GM21515 (cell line): ENCODE data around the gene FOXE3.
A peak's percentile ranks its signal among the peaks of the same experiment; 100 is the strongest.

Experiments
- ATAC-seq: cut with Tn5 transposase; IDR thresholded peaks from one replicate; pipeline ENCODE4 v1.9.1; 2021; ENCODE audit not compliant: unreplicated experiment

The FOXE3 gene

DNA sequence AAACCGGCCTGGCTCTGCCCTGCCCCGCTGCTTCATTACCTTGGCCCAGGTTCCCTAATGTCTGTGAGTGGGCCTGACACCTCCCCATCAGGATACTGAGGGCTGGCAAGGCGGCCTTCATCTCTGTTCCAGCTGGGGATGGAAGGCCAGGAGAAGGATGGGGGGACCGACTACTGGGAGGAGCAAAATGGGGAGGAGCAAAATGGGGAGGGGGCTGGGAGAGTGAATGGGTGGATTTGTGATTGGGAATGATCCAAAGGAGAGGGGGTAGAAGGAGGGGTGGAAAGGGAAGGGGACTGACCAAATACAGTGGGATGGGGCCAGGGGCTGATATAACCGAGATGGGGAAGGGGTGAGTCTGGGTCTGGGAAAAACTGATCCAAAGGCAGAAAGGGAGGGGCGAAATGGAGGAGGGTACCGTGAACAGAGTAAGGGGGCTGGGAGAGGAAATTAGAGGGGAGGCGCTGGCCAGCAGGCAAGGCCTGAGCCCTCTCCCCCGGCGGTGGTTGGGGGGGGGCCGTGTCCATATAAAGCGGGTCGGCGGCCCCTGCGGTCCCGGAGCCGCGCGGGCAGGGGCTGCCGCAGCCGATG is at the start of gene FOXE3:
TSS of gene FOXE3 (plus strand) at position 558 of the 591 bp plus-strand sequence. CDS start at position 589, 31 bp downstream.
- ATAC-seq = no peak

DNA sequence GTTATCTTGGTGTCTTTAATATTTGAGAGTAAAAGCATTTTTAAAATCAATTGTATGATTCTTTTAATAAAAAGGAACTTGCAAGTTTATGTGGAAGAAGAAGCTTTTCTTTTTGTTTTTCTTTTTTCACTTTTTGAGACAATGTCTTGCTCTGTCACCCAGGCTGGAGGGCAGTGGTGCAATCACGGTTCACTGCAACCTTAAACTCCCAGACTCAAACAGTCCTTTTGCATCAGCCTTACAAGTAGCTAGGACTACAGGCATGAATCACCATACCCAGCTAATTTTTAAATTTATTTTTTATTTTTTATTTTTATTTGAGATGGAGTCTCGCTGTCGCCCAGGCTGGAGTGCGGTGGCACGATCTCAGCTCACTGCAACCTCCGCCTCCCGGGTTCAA is 48.4 kb upstream of the FOXE3 start:
- ATAC-seq = no peak

DNA sequence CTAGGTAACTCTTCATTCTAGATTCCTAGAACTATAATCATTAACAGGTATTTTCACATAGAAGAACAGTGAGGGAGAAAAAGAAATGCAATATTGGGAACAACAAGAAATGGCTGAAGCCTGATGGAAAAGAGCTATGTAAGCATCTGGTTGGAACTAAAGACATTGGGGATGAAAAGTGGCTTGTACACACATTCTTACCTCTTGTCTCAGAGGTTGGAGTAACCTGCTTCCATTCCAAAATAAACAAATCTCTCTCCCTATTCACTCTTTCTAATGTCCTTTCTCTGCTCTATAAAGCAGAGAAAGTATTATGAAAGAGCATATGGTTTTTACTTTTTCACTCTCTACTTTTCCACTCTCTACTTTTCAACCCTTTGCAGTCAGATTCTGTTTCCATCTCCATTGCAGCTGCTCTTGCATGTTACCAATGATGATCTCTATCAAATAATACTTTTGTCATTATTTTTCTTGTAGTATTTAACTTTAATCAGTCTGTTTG is 45.0 kb upstream of the FOXE3 start:
- ATAC-seq = no peak

DNA sequence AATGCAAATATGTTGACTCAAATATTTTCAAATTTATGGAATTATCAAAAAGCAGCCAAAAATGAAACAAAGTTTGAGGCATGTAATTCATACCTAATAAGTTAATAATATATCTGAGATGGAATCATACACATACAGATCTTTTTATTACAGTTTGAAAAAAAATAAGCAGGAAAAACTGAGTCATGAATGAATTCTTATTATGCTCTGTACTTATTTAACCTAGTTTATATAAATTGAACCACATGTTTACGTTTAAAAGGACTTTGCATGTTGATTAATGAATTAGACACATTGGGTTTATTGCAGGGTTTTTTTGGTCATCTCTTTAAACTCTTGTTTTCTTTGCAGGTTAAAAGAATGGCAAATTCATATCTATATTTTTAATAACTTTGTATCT is 41.6 kb upstream of the FOXE3 start:
- ATAC-seq = no peak

DNA sequence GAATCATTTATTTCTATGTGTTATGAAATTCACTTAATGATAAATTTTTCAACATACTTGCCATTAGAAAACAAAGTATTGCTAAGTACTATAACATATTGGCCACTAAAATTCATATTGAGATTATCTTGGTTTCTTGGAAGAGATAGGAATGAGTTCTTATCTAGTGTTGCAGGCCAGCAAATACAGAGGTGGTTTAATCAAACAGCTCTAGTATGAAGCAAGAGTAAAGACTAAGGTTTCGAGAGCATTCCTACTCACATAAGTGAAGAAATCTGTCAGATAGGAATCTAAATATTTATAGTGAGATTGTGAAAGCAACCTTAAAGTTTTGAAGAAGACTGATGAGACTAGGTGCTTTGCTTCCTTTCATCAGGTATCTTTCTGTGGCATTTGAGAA is 37.9 kb upstream of the FOXE3 start:
- ATAC-seq = no peak

DNA sequence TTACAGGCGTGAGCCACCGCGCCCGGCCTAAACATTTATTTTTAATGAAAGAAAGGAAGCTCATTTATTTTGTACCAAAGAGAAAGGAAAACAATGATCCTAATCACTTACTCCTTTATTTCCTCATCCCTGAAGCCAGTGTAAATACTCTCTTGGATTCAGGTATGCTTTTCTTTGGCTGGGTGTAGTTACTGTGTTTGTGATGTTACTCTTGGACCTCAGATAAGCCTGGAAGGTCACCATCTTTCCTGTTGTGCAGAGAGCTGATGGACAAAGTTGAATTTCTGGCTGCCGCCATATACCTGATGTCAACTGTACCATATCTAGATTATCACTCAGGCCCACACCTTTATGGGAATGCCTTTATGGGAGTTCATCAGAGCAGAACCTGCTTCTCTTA is 35.4 kb upstream of the FOXE3 start:
- no peak for ATAC-seq

DNA sequence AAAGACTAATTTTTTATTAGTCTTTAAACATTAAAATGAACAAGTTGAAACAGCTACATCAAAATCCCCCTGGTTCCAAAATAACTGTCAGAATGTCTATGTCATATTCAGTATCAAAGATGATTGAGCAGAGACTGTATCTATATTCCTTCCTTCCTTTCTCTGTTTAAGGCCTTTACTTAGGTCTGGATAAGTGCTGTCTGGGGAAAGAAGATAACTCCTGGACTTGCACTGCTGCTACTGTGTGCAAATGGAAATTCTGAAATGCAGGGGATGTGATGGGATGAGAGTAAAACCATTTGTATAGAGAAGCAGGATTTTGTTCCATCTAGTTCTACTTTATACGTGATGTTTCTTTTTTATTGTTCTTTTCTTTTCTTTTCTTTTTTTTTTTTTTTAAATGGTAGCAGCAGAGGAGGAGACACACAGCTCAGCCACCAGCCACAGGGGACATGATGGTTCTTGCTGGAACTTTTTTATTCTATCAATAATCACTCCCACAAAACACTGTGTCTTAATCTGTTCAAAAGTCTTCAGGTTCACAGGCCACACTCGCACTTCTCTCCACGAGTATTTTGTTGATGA is 33.6 kb upstream of the FOXE3 start:
- ATAC-seq = no peak

DNA sequence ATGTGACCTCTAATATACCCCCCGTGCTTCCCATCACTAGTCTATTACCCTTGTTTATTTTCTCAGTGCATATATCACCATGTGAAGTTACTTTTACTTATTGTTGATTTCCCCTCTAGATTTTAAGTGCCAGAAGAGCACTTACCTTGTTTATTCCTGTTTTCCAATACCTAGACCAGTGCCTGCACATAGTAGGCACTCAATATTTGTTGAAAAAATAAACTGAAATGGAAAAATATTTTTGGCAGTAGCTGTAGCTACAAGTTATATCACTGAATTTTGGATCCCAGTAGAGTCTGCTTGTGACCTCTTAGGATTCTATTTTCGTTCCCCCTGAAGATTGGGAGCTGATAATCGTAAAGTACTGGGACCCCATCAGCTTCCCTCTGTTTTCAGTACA is 32.0 kb upstream of the FOXE3 start:
- no peak for ATAC-seq

DNA sequence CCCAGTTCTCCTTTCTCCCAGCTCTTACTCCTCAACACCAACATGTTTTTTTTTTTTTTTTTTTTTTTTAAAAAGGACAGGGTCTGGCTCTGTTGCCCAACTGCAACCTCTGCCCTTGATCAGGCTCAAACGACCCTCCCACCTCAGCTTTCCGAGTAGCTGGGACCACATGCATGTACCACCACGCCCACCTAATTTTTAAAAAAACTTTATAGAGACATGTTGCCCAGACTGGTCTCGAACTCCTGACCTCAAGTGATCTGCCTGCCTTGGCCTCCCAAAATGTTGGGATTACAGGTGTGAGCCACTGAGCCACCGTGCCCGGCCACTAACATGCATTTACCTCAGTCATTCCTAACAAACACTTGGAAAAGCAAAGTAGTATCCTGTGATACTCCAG is 31.1 kb upstream of the FOXE3 start:
- no peak for ATAC-seq

DNA sequence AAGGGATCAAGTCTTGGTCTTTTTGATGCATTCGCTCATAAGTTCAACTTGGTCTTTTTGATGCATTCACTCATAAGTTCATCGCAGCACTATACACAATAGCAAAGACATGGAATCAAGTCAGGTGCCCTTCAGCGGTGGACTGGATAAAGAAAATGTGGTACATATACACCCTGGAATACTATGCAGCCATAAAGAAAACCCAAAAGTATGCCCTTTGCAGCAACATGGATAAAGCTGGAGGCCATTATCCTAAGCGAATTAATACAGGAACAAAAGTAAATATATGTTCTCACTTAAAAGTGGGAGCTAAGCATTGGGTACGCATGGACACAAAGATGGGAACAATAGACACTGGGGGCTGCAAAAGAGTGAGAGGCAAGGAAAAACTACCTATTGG is 29.8 kb upstream of the FOXE3 start:
- ATAC-seq = no peak

DNA sequence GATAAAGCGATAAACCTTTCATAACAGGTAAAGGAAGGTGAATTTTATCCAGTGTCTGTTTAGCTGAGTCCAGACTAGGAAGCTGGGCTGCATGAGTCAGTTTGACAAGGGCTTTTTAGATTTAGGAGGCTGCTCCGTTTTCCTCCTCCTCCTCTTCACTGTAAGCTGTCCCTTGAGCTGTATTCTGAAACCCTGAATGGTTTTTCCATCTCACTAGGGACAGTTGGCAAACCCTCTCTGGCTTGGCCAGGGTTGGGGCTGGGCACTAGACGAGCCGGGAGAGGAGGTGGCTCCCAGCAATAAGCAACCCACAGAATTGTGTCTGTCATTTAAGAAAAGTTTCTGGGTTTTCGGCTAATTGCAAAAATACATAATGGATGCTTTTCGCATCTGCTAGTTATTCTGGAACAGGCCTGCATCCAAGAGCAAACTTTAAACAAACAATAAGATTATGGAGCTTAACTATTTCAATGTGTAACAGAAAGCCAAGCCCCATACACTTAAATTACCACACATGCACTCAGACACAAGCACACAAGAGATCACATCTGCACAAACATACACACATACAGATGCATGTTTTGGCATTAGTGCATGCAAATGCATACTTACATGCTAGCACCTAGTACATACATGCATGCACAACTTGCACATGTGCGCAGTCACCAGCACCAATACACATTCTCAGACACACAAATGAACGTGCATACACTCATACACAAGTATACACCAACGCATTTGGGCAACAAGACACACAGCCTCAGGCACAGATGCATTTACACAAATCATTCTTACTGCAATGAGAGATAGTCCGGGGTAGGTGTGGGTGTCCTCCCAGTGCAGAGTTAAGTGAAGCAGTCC is 27.8 kb upstream of the FOXE3 start:
- no peak for ATAC-seq

DNA sequence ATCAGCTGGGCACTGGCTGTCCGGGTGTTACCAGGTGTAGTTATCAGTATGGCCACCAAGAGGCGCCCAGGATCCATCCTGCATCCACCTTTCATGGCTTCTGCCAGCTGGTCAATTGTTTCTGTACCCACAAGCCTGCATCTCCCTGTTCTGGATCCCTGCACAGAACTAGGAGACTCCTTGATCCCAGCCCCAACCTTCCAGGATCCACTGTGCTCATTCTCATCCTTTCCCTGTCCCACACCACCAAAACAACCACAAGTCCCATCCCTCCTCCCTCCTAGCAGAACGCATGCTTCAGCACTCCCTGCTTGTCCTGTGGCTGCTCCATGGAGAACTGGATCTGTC is 27.2 kb upstream of the FOXE3 start:
- ATAC-seq = peak; percentile 64

DNA sequence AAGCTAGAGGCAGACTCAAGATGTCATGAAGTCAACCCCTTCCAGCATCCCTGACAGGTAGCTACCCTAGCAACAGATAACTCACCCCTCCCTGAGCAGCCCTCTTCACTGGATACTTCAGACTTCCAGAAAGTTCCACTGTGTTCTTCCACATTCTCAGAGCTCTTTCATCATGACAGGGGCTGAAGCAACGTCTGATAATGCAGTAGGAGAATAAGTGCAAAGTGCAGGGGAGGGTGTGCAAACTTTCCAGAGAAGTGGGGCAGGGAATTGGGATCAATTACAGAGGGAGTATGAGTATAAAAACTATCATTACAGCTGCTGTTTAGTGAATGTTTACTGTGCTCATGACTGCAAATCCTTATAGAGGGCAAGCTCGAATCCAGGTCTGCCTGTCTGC is 26.4 kb upstream of the FOXE3 start:
- ATAC-seq = no peak

DNA sequence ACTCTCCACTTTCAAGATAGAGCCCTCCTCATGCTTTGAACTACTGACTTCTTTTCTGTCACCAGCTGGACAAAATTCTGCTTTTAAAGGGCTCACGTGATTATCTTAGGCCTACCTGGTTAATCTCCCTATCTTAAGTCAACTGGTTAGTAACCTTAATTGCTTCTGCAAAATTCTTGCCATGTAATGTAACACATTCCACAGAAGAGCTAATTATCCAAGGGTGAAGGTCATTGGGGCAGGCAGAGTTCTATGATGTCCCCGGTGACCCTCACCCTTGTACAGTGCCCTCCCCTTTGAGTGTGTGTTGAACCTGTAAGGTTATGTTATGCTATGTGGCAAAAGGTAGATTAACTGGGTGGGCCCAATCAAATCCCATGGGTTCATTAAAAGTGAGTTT is 25.2 kb upstream of the FOXE3 start:
- ATAC-seq = no peak

DNA sequence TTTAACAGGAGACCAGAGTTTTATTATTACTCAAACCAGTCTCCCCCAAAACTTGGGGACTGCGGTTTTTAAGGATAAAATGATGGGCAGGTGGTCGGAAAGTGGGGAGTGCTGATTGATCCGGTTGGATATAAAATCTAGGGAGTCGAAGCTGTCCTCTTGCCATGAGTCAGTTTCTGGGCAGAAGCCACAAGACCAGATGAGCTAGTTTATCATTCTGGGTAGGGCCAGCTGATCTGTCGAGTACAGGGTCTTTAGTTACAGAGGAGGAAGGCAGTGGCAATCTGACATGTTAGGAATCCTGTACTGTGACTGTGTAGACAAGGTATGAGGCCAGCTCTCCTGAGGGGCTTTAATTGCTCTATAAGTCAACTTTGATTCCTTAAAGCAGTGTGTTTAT is 22.9 kb upstream of the FOXE3 start:
- no peak for ATAC-seq

DNA sequence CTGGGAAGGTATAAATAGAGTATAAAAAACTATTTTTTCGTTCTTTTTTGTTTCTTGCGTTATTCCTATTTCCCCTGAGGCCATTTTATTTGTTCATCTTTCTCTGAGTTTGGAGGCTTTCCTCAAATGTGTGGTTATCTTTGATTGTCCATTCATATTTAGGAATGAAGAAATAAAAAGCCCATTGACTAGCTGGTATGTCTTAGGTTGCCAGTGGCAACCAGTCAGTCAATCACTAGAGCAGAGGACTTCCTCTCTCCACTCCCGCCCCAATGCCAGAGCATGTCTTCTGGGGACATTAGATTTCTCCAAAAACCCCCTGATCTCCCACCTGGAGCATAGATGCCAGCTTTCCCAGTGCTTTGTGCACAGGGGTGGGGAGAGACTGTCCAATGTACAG is 20.7 kb upstream of the FOXE3 start:
- no peak for ATAC-seq

DNA sequence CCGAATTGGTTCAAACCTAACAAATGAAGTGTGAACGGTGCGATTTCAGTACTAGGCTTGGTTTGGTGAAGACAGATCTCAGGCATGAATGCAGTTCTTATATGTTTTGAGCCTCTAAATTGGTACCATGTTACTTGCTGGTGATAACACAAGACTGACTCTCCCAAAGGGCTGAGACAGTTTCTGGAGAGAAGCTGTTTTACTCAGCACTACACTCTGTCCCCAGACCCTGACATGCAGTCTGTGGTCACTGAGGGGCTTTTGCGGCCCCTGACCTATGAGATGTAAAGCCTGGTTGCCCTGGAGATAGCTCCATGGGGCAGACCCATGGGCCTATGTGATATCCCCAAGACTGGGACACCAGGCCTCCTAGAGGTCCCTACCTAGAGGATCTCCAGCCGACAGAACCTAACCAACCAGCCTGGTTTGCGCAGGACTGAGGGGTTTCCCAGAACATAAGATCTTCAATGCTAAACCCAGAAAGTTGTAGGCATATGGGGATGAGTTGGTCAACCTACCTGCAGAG is 19.4 kb upstream of the FOXE3 start:
- no peak for ATAC-seq

DNA sequence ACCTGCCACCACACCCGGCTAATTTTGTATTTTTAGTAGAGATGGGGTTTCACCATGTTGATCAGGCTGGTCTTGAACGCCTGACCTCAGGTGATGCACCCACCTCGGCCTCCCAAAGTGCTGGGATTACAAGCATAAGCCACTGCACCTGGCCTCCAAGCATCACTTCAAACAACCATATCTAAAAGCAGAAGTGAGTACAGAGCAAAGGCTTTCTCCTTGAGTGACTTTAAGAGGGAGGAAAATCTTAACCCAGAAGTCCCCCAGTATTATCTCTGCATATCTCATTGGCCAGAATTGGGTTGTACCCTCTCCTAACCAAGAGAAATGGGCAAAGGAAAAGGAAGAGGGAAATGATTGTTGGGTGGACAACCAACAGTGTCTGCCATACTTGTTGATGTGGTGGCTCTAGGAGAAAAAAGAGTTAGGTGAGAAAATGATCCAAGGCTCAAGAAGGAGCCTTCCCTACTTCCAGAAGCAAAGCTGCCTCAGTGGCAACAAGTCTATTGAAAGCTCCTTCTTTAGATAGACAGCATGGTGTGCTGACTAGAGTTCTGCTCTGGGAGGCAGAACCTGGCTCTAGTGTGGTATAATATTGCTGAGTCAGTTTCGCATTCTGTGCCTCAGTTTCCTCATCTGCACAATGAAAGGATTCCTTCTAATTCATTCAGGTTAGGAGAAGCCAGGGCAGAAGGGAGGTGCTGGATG is 16.8 kb upstream of the FOXE3 start:
- no peak for ATAC-seq

DNA sequence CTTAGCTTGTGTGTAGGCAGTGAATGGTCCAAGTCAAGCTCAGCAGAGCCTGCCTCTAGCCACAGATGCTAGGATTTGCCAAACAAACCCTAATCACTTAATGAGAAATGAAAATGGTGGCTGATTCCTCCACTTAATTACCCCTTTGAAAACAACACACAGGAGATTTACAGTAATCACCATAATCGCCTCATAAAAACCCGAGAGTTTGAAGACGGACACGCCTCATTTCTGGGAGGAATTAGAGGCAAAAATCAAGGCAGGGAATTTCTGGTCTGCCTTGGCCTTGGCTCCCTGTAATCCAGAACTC is 16.3 kb upstream of the FOXE3 start:
- no peak for ATAC-seq

DNA sequence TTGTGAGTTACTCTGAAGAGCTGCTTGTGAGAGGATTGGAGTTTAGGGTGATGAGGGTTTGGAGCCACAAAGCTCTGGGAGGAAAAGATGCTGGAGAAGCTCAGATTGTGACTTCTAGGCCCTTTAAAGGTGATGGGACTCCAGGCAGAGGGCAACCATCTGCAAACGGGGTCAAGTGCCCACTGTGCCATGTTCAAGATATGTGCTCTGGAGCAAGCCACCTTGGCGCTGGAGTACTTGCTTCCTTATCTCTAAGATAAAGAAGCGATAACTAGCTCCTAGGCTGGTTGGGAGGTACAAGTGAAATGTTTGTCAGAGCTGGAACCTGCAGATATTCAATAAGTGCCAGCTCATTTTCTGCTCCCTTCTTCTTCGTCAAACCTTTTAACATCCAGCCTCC is 14.3 kb upstream of the FOXE3 start:
- ATAC-seq = no peak

DNA sequence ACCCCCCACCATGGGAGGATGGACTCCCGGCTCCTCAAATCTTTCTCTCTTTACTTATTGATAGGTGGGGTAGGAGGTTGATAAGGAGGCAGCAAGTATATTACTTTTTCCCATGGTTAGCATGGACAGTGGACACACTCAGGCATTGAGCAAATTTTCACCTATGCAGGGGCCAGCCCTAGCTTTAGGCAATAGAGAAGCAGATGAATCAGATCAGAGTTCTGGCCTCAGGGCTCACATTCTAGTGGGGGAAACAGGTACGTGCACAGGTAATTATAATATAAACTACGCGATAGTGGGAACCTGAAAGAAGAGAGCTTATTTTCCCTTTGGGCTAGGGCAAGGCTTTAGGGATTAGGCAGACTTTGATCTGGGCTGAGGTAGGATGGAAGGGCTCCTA is 13.5 kb upstream of the FOXE3 start:
- no peak for ATAC-seq
